Suprapubic skin (tissue), 3 donors: ENCODE measurements around the gene SRD5A1.

ENCODE experiments used
- CTCF ChIP-seq, 2 donors: fragments of 200-600 bp in 1 of 2; fragments of 450-650 bp in 1 of 2; sonication (generic) in 1 of 2; IDR thresholded peaks; one replicate each; pipeline ENCODE4 v1.5.1; 2016 to 2019; ENCODE audit warnings: antibody characterized with exemption in 2 of 2, mild to moderate bottlenecking in 1 of 2, moderate library complexity in 1 of 2
- POLR2A ChIP-seq, 2 donors: fragments of 450-650 bp; IDR thresholded peaks; one replicate each; pipeline ENCODE4 v1.6.1; 2017; ENCODE audit warnings: antibody characterized with exemption in 2 of 2, mild to moderate bottlenecking in 2 of 2, moderate library complexity in 2 of 2

- TF ChIP-seq CTCF (IDR thresholded peaks at IDR 0.05), result no peak
- no peak for TF ChIP-seq POLR2A (IDR thresholded peaks at IDR 0.05)
Observed at GRCh38 chr5:6676702-6677101, 43.5 kb downstream of the SRD5A1 start.
